Panc1 (cell line): Measurements from ENCODE around the gene GRAMD1A.

Source experiments
- CTCF ChIP-seq: fragments of 450-650 bp; IDR thresholded peaks from 2 replicates; pipeline ENCODE4 v1.5.1; 2017; ENCODE audit warnings: mild to moderate bottlenecking
- POLR2AphosphoS5 ChIP-seq: IDR thresholded peaks from 2 replicates; pipeline ENCODE4 v1.6.1; 2012; ENCODE audit warnings: mild to moderate bottlenecking, low read depth, low read length, moderate library complexity
- SIN3A ChIP-seq: IDR thresholded peaks from 2 replicates; pipeline ENCODE4 v1.6.1; 2012; ENCODE audit warnings: low read depth, mild to moderate bottlenecking, low read length, moderate library complexity, borderline replicate concordance; ENCODE audit not compliant: insufficient read depth
- TCF7L2 ChIP-seq: IDR thresholded peaks from 2 replicates; pipeline ENCODE4 v1.6.1; 2011; ENCODE audit warnings: mild to moderate bottlenecking, low read depth, low read length, inconsistent platforms
- TF ChIP-seq, protein P1 (sequence below), 2 experiments: IDR thresholded peaks; 2 replicates each; pipeline ENCODE4 v1.6.1; 2011 to 2012; ENCODE audit warnings: low read depth in 2 of 2, control low read depth in 1 of 2, low read length in 1 of 2, mild to moderate bottlenecking in 1 of 2, moderate library complexity in 1 of 2; ENCODE audit not compliant: insufficient read depth in 1 of 2

GRCh38 chr19:34995551-34995950 is 4.6 kb upstream of the GRAMD1A start:
- TF ChIP-seq CTCF (no peak), TCF7L2 (no peak), POLR2AphosphoS5 (no peak), SIN3A (no peak)
- TF ChIP-seq, protein P1, sequence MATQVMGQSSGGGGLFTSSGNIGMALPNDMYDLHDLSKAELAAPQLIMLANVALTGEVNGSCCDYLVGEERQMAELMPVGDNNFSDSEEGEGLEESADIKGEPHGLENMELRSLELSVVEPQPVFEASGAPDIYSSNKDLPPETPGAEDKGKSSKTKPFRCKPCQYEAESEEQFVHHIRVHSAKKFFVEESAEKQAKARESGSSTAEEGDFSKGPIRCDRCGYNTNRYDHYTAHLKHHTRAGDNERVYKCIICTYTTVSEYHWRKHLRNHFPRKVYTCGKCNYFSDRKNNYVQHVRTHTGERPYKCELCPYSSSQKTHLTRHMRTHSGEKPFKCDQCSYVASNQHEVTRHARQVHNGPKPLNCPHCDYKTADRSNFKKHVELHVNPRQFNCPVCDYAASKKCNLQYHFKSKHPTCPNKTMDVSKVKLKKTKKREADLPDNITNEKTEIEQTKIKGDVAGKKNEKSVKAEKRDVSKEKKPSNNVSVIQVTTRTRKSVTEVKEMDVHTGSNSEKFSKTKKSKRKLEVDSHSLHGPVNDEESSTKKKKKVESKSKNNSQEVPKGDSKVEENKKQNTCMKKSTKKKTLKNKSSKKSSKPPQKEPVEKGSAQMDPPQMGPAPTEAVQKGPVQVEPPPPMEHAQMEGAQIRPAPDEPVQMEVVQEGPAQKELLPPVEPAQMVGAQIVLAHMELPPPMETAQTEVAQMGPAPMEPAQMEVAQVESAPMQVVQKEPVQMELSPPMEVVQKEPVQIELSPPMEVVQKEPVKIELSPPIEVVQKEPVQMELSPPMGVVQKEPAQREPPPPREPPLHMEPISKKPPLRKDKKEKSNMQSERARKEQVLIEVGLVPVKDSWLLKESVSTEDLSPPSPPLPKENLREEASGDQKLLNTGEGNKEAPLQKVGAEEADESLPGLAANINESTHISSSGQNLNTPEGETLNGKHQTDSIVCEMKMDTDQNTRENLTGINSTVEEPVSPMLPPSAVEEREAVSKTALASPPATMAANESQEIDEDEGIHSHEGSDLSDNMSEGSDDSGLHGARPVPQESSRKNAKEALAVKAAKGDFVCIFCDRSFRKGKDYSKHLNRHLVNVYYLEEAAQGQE (IDR thresholded peaks at IDR 0.05; ENCODE audit: insufficient read depth in 1 of 2, low read depth in 2 of 2, low read length in 1 of 2) = no peak
